Measurements from ENCODE around the gene METTL18.

DNA sequence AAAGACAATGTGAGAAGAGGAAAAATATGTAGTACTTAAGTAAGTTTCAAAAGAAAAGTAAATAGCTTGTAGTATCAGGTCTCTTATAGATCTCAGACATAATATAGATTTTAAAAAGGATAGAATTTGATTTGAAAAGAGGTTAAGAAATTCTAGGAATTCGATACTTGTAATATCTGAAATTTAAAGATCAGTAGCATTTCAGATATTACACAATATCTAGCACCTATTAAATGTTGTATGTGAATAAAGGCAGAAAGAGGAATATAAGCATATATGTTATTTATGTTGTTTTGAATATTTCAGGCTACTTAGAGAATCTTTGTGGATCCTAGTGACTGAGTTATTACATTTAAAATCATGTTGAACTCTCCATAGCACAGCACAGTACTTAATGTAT lies 35.0 kb upstream of the METTL18 start:
- TF ChIP-seq EZH2 (IDR thresholded peaks at IDR 0.05): no peak
- TF ChIP-seq POLR2AphosphoS5 (IDR thresholded peaks at IDR 0.05; ENCODE audit: borderline replicate concordance, low read depth, low read length): no peak
- no peak for TF ChIP-seq FOXP2 (optimal IDR thresholded peaks at IDR 0.05; ENCODE audit: control extremely low read depth, extremely low read length, insufficient read depth)

Measured in SK-N-MC (cell line).